ENCODE data around the gene ENOX2. TPM values are rescaled to one million over a fixed set of nuclear protein-coding genes. Genes with fewer than 3 reads are reported as not detected.

The ENOX2 gene
- total RNA-seq, 4 donors from 2014 or later, result 9.3 to 20.7 (median 15.4) TPM

DNA sequence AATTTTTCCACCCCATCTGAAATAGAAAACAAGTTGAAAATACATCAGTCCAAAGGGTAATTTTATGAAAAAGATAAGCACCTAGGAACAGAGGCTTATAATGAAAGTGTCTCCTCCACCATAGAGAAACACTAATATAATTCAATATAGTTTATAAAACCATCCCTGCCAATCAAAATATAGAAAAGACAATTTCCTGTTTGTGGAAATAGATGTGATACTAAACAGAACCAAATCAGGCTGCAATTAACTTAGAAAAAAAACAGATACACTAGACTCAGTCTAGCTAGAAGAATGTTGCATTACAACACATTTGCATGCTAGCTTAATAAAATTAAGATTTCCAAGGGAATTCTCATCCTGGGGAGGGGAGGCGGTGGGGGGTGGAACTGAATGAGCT, 68.2 kb downstream of the ENOX2 start:
- Histone ChIP-seq H3K4me3 (no peak overlapping the region), H3K27ac (no peak overlapping the region), H3K4me1 (no peaks in the 10 kb centered on the region), H3K9me3 (no peaks in the 10 kb centered on the region), H3K36me3 (no peaks in the 10 kb centered on the region), H3K27me3 (no peaks in the 10 kb centered on the region)
- TF ChIP-seq EP300 (IDR thresholded peaks at IDR 0.05) (no peak), POLR2A (IDR thresholded peaks at IDR 0.05) (no peak), POLR2AphosphoS5 (IDR thresholded peaks at IDR 0.05) (no peak)
- TF ChIP-seq, protein P1, sequence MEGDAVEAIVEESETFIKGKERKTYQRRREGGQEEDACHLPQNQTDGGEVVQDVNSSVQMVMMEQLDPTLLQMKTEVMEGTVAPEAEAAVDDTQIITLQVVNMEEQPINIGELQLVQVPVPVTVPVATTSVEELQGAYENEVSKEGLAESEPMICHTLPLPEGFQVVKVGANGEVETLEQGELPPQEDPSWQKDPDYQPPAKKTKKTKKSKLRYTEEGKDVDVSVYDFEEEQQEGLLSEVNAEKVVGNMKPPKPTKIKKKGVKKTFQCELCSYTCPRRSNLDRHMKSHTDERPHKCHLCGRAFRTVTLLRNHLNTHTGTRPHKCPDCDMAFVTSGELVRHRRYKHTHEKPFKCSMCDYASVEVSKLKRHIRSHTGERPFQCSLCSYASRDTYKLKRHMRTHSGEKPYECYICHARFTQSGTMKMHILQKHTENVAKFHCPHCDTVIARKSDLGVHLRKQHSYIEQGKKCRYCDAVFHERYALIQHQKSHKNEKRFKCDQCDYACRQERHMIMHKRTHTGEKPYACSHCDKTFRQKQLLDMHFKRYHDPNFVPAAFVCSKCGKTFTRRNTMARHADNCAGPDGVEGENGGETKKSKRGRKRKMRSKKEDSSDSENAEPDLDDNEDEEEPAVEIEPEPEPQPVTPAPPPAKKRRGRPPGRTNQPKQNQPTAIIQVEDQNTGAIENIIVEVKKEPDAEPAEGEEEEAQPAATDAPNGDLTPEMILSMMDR (IDR thresholded peaks at IDR 0.05), result no peak
- no peak for ATAC-seq
- WGBS, 2 donors (ENCODE audit: low coverage in 1 of 2), result 86% methylated on average over 1 of the region's 1 CpG; no CpG with 5 or more reads in 1 of the 2 donors

DNA sequence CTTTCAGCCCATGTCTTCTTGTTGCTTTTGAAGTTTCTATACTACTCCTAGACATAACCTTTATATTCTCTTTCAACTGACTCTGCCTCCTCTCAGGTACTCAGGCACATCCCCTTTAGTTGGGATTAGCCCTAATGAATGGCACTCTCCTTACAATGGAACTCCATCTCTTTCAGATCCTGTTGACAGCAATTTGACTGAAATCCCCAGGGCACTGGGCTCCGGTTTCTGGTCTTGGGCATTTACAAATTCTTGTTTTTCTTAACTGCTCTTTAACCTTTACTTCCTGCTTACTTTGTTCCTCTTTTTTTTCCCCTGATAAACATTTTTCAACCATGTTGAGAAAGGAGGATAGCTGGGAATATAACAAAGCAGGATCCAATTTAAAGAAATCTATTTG, 68.9 kb downstream of the ENOX2 start:
- 50% methylated on average over 1 of the region's 1 CpG; no CpG with 5 or more reads in 1 of the 2 donors for WGBS, 2 donors (ENCODE audit: low coverage in 1 of 2)
- TF ChIP-seq, protein P1 (IDR thresholded peaks at IDR 0.05), result no peak
- TF ChIP-seq POLR2AphosphoS5 (IDR thresholded peaks at IDR 0.05), result no peak
- no peak for TF ChIP-seq POLR2A (IDR thresholded peaks at IDR 0.05)
- no peak for TF ChIP-seq EP300 (IDR thresholded peaks at IDR 0.05)
- ATAC-seq, result no peak
- Histone ChIP-seq H3K4me3 (no peak overlapping the region), H3K36me3 (no peaks in the 10 kb centered on the region), H3K9me3 (no peaks in the 10 kb centered on the region), H3K27ac (no peak overlapping the region), H3K27me3 (no peaks in the 10 kb centered on the region), H3K4me1 (no peaks in the 10 kb centered on the region)

DNA sequence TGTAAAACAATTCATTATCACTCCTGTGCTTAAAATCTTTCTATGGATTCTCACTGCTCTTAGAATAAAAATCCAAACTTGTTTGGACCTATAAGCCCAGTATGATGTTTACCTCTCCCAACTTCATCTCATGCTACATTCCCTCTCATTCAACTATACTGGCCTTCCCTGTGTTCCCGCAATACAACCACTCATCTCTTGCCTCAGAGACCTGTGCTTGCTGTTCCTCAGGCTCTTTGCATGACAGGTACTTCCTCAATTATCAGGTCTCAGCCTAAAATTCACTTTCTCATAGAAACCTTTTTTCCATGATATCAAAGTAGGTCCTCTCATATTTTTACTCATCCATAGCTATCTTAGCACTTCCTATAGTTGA, 71.7 kb downstream of the ENOX2 start:
- Histone ChIP-seq H3K4me3 (no peak overlapping the region), H3K27ac (no peak overlapping the region), H3K9me3 (no peaks in the 10 kb centered on the region), H3K36me3 (no peaks in the 10 kb centered on the region), H3K4me1 (no peaks in the 10 kb centered on the region), H3K27me3 (no peaks in the 10 kb centered on the region)
- 83 to 100% methylated on average over 1 of the region's 1 CpG for WGBS, 2 donors (ENCODE audit: low coverage in 1 of 2)
- ATAC-seq, result no peak
- TF ChIP-seq EP300 (IDR thresholded peaks at IDR 0.05), result no peak
- no peak for TF ChIP-seq POLR2AphosphoS5 (IDR thresholded peaks at IDR 0.05)
- TF ChIP-seq, protein P1 (IDR thresholded peaks at IDR 0.05), result no peak
- no peak for TF ChIP-seq POLR2A (IDR thresholded peaks at IDR 0.05)

DNA sequence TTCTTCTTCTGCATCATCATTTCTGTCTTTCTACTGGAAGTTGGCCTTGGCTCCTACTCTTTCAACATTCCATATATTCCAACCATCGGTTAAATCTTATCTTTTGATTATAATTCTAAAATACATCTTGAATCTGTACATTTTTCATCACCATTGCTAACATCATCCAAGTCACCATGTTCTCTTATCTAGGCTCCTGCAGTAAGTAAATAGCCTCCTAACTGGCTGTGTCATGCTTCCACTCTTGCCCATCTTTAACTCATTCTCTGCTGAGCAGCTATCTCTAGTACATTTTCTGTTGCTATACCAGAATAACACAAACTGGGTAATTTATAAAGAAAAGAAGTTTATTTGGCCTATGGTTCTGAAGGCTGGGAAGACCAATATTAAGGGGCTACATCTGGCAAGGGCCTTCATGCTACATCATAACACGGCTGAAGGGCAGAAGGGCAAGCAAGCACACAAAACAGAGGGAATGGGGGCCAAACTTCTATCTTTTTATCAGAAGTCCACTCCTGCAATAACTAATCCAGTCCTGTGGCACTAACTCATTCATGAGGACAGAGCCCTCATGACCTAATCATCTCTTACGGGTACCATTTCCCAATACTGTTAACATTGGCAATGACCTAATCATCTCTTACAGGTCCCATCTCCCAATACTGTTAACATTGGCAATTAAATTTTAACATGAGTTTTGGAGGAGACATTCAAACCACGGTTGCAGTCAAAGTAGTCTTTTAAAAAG, 72.2 kb downstream of the ENOX2 start:
- Histone ChIP-seq H3K36me3 (no peaks in the 10 kb centered on the region), H3K9me3 (no peaks in the 10 kb centered on the region), H3K27me3 (no peaks in the 10 kb centered on the region), H3K27ac (no peak overlapping the region), H3K4me3 (no peak overlapping the region), H3K4me1 (no peaks in the 10 kb centered on the region)
- TF ChIP-seq, protein P1 (IDR thresholded peaks at IDR 0.05), result no peak
- TF ChIP-seq POLR2A (IDR thresholded peaks at IDR 0.05) (no peak), EP300 (IDR thresholded peaks at IDR 0.05) (no peak), POLR2AphosphoS5 (IDR thresholded peaks at IDR 0.05) (no peak)
- WGBS, 2 donors (ENCODE audit: low coverage in 1 of 2), result 73% methylated on average over 2 of the region's 4 CpGs
- no peak for ATAC-seq

Data from gastroesophageal sphincter (tissue), 4 donors.